ENCODE data around the gene TMEM50B. TPM values are rescaled to one million over a fixed set of nuclear protein-coding genes. Genes with fewer than 3 reads are reported as not detected.

Gene TMEM50B
- total and polyA plus RNA-seq, 2 of the 8 experiments (the other 6 are each of a cell fraction or from before 2014, with no cell fraction given) = 16.8 to 20.5 TPM

DNA sequence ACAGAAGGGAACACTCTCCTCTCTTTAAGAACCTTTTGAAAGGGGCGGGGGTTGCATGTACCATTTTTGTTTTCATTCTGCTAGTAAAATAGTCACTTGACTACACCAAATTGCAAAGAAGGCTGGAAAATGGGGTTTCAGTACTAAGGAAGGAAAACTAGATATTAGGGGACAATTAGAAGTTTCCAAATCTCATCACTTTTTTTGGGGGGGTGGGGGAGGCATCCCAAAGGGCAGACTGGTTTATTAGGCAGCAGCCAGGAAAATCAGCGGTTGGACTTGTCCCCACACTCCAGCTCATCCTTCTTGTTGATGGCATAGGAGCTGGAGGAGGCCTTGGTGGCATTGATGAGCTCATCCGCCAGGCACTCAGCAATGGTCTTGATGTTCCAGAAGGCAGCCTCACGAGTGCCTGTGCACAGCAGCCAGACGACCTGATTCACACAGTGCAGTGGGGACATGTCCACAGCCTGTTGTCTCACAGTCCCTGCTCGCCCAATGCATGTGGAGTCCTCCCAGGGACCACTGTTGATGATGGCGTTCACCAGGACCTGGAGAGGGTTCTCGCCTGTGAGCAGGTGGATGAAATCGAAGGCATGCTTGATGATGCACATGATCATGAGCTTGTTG lies 1.7 kb upstream of the TMEM50B start:
- Histone ChIP-seq H2BK15ac (ENCODE audit: low read length) (0 out of 2 replicates have a peak overlapping the region, but pooled peaks have one; percentile 83), H2BK5ac (ENCODE audit: low read depth, low read length) (no peak overlapping the region), H3K27ac (ENCODE audit: low read depth, low read length) (no peak overlapping the region), H3K9ac (replicated peaks in 1 of 4; ENCODE audit: extremely low read depth in 1 of 4, low read depth in 3 of 4, low read length in 3 of 4) (no peak overlapping the region), H3K4me2 (ENCODE audit: insufficient read depth in 1 of 2, low read depth in 2 of 2, low read length in 2 of 2) (no peak overlapping the region; a peak in 1 of 4 replicates), H3K23ac (ENCODE audit: insufficient read length) (no peak overlapping the region), H3K18ac (ENCODE audit: extremely low read depth, low read length) (no peak overlapping the region; the same call in 1 of the 2 replicates), H3K4ac (replicated peaks; ENCODE audit: insufficient read length, low read depth, low read length) (no peak overlapping the region), H3K14ac (ENCODE audit: insufficient read length) (no peak overlapping the region), H2BK12ac (ENCODE audit: low read depth, low read length) (peak overlapping the region; percentile 97; the same call in 1 of the 2 replicates), H3K4me3 (ENCODE audit: extremely low read depth in 1 of 4, insufficient read depth in 2 of 4, low read depth in 3 of 4, low read length in 4 of 4) (no peak overlapping the region), H3K4me1 (replicated peaks in 1 of 4; ENCODE audit: control insufficient read depth in 3 of 4, insufficient read depth in 4 of 4, low read length in 3 of 4) (0 out of 7 replicates have a peak, but pooled peaks cover 0 to 6% (median 0%) of the 10 kb centered on the region in 4 experiments), H2BK20ac (ENCODE audit: low read length) (0 out of 2 replicates have a peak overlapping the region, but pooled peaks have one; percentile 34), H4K91ac (replicated peaks; ENCODE audit: insufficient read length, low read length) (no peak overlapping the region), H2AK5ac (ENCODE audit: low read depth, low read length) (peak overlapping the region; percentile 85; the same call in 1 of the 2 replicates), H3K79me1 (ENCODE audit: low read depth, low read length) (no peaks in the 10 kb centered on the region), H3K79me2 (ENCODE audit: control insufficient read depth in 1 of 2, insufficient read depth in 2 of 2, low read length in 2 of 2) (peaks cover 0 to 5% of the 10 kb centered on the region in 2 experiments; a peak in 1 of 4 replicates), H3K9me3 (ENCODE audit: insufficient read depth in 2 of 2, low read depth in 1 of 2, low read length in 1 of 2) (no peaks in the 10 kb centered on the region), H4K8ac (ENCODE audit: extremely low read depth, insufficient read depth, low read length) (no peak overlapping the region), H2BK120ac (replicated peaks; ENCODE audit: low read depth, low read length) (no peak overlapping the region), H4K20me1 (replicated peaks in 1 of 2; ENCODE audit: control insufficient read depth in 1 of 2, insufficient read depth in 2 of 2, low read length in 2 of 2) (peaks cover 2% of the 10 kb centered on the region in 2 experiments), H3K23me2 (ENCODE audit: low read depth, low read length) (peaks cover 10% of the 10 kb centered on the region), H3K56ac (replicated peaks; ENCODE audit: insufficient read length, low read depth, low read length) (no peak overlapping the region), H3K36me3 (ENCODE audit: control insufficient read depth in 2 of 4, insufficient read depth in 4 of 4, low read length in 3 of 4) (no peaks in the 10 kb centered on the region), H2AFZ (ENCODE audit: low read length) (no peak overlapping the region), H4K5ac (ENCODE audit: insufficient read length, low read depth, low read length) (no peak overlapping the region), H3K27me3 (replicated peaks in 1 of 4; ENCODE audit: control insufficient read depth in 3 of 4, extremely low read depth in 1 of 4, insufficient read depth in 3 of 4, low read length in 3 of 4) (no peaks in the 10 kb centered on the region)
- POLR2A ChIA-PET (ENCODE audit: partially characterized antibody) = interaction anchor here (0.7 to 4.2 kb wide), 4 partner anchors 9 to 35 kb away, joined by 3 to 30 read pairs (median 7); partner anchors contain the start of gene DNAJC28
- CTCF ChIA-PET (ENCODE audit: partially characterized antibody) = interaction anchor here (0.9 to 1.4 kb wide), 3 partner anchors 10 to 33 kb away, joined by 3 to 4 read pairs (median 3); partner anchors contain the start of gene DNAJC28
- no peak for FAIRE-seq
- no peak for DNase-seq (ENCODE audit: low read depth in 1 of 2, low spot score in 2 of 2)
- 81% methylated on average over 9 of the region's 9 CpGs; no CpG with 5 or more reads in 1 of the 2 experiments for WGBS, 2 experiments (ENCODE audit: extremely low coverage in 1 of 2, insufficient coverage in 1 of 2, insufficient read length in 1 of 2, insufficient replicate concordance in 2 of 2, low coverage in 1 of 2, low lambda C conversion rate in 2 of 2, missing lambda C conversion rate in 1 of 2)
- TF ChIP-seq GABPA (IDR thresholded peaks at IDR 0.05; ENCODE audit: borderline replicate concordance, insufficient read depth, low read length) (no peak), SP2 (IDR thresholded peaks at IDR 0.05; ENCODE audit: low read length) (no peak), SAP30 (IDR thresholded peaks at IDR 0.05; ENCODE audit: insufficient read depth, insufficient replicate concordance, low read length) (no peak), NRF1 (IDR thresholded peaks at IDR 0.05; ENCODE audit: low read depth, low read length) (no peak), RNF2 (IDR thresholded peaks at IDR 0.05; ENCODE audit: borderline replicate concordance, low read depth, low read length, missing control alignments, poor library complexity, severe bottlenecking) (no peak), SP4 (IDR thresholded peaks at IDR 0.05; ENCODE audit: low read length) (no peak), EZH2 (IDR thresholded peaks at IDR 0.05; ENCODE audit: low read depth, low read length, severe bottlenecking) (no peak), EP300 (IDR thresholded peaks at IDR 0.05; ENCODE audit: borderline replicate concordance in 1 of 2, low read depth in 2 of 2, low read length in 2 of 2) (no peak), RAD21 (IDR thresholded peaks at IDR 0.05 in 1 of 2, conservative IDR thresholded peaks at IDR 0.05 in 1 of 2; ENCODE audit: low read depth in 2 of 2, low read length in 2 of 2) (no peak)
- TF ChIP-seq, protein P1, sequence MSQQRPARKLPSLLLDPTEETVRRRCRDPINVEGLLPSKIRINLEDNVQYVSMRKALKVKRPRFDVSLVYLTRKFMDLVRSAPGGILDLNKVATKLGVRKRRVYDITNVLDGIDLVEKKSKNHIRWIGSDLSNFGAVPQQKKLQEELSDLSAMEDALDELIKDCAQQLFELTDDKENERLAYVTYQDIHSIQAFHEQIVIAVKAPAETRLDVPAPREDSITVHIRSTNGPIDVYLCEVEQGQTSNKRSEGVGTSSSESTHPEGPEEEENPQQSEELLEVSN (IDR thresholded peaks at IDR 0.05) = no peak
